HCT116 (cell line): ENCODE data around the gene NFE2L2. TPM values are rescaled to one million over a fixed set of nuclear protein-coding genes. Genes with fewer than 3 reads are reported as not detected.

ENCODE experiments used
- ATAC-seq: fragments of 200-7000 bp; cut with Tn5 transposase; 2 replicates; pipeline ENCODE4 v1.9.1; 2020; ENCODE audit warnings: mild to moderate bottlenecking, moderate library complexity
- BruUV-seq: library from RNA; stranded (reverse); fragments of 400-500 nt; replicated peaks from 2 replicates; lab custom pipeline; 2021; lab: Mats Ljungman, UMichigan
- CTCF ChIA-PET: fragments of 300-600 bp; sonication (Branson Sonifier 250); formaldehyde crosslinking; loops from one replicate; lab custom pipeline; 2021; ENCODE audit warnings: antibody characterized with exemption; lab: Charles Lee
- POLR2A ChIA-PET: fragments of 300-600, 350-600 bp; sonication (Branson Sonifier 250); formaldehyde crosslinking; loops from one replicate; lab custom pipeline; 2021; ENCODE audit warnings: antibody characterized with exemption; lab: Charles Lee
- RAD21 ChIA-PET, 2 experiments: fragments of 300-600 bp; sonication (Branson Sonifier 250); formaldehyde crosslinking; loops; one replicate each; lab custom pipeline; 2023; ENCODE audit warnings: low total read pairs in 2 of 2; ENCODE audit not compliant: uncharacterized antibody in 2 of 2, unreplicated experiment in 2 of 2, low non-redundant PET in 1 of 2; lab: Charles Lee
- DNase-seq: peaks from one replicate; pipeline ENCODE4 v3.0.0-alpha.2; 2010; ENCODE audit warnings: low read depth, low spot score
- H2AFZ ChIP-seq: fragments of 200-600 bp; shearing (Covaris generic), sonication (generic); 2 replicates; pipeline ENCODE4 v1.6.1; 2017; ENCODE audit warnings: low read depth, mixed run types, mixed read lengths, antibody characterized with exemption, low read length; ENCODE audit not compliant: poor library complexity, severe bottlenecking
- H3K27ac ChIP-seq: 2 replicates; pipeline ENCODE4 v1.5.1; 2012; ENCODE audit warnings: low read depth, low read length
- H3K27me3 ChIP-seq: fragments of 200-600 bp; sonication (generic); 2 replicates; pipeline ENCODE4 v1.6.1; 2016; ENCODE audit warnings: mixed run types, low read length, mixed read lengths; ENCODE audit not compliant: insufficient read depth
- H3K36me3 ChIP-seq, 2 experiments: fragments of 200-500 bp in 1 of 2; fragments of 200-600 bp in 1 of 2; sonication (Bioruptor generic) in 1 of 2; sonication (generic) in 1 of 2; 2 replicates each; pipeline versions ENCODE4 v1.5.1 to v1.6.1; 2014 to 2016; ENCODE audit warnings: low read length in 2 of 2, inconsistent platforms in 1 of 2, mixed read lengths in 1 of 2, mixed run types in 1 of 2; ENCODE audit not compliant: insufficient read depth in 2 of 2, control insufficient read depth in 1 of 2
- H3K4me1 ChIP-seq, 2 experiments: fragments of 200-600 bp in 1 of 2; sonication (generic) in 1 of 2; 2 replicates each; pipeline versions ENCODE4 v1.5.1 to v1.6.1; 2012 to 2017; ENCODE audit warnings: low read length in 2 of 2, inconsistent platforms in 1 of 2, mild to moderate bottlenecking in 1 of 2, mixed read lengths in 1 of 2, mixed run types in 1 of 2, moderate library complexity in 1 of 2; ENCODE audit not compliant: insufficient read depth in 2 of 2, control insufficient read depth in 1 of 2
- H3K4me2 ChIP-seq: fragments of 200-600 bp; sonication (generic); 2 replicates; pipeline ENCODE4 v1.6.1; 2017; ENCODE audit warnings: mixed run types, low read length, mixed read lengths
- H3K4me3 ChIP-seq, 2 experiments: fragments of 200-600 bp in 1 of 2; sonication (generic) in 1 of 2; replicated peaks in 1 of 2; 2 replicates each; pipeline ENCODE4 v1.5.1; 2011 to 2016; ENCODE audit warnings: low read length in 2 of 2, control low read depth in 1 of 2, low read depth in 1 of 2, mild to moderate bottlenecking in 1 of 2, mixed read lengths in 1 of 2, mixed run types in 1 of 2
- H3K79me2 ChIP-seq: fragments of 200-600 bp; sonication (generic); 2 replicates; pipeline ENCODE4 v1.6.1; 2017; ENCODE audit warnings: mild to moderate bottlenecking, mixed run types, low read length, moderate library complexity, mixed read lengths; ENCODE audit not compliant: insufficient read depth
- H3K9ac ChIP-seq: fragments of 200-600 bp; sonication (generic); 2 replicates; pipeline ENCODE4 v1.6.1; 2016; ENCODE audit warnings: low read length, mixed read lengths
- H3K9me2 ChIP-seq: fragments of 200-600 bp; sonication (generic), shearing (Covaris generic); 2 replicates; pipeline ENCODE4 v1.6.1; 2017; ENCODE audit warnings: mixed run types, mild to moderate bottlenecking, moderate library complexity; ENCODE audit not compliant: insufficient read depth
- H3K9me3 ChIP-seq, 2 experiments: fragments of 200-500 bp in 1 of 2; fragments of 200-600 bp in 1 of 2; sonication (Bioruptor generic) in 1 of 2; sonication (generic) in 1 of 2; 2 replicates each; pipeline ENCODE4 v1.6.1; 2014 to 2017; ENCODE audit warnings: low read length in 2 of 2, mixed read lengths in 2 of 2, inconsistent platforms in 1 of 2, low read depth in 1 of 2, mild to moderate bottlenecking in 1 of 2, mixed run types in 1 of 2, moderate library complexity in 1 of 2; ENCODE audit not compliant: control insufficient read depth in 1 of 2, insufficient read depth in 1 of 2
- H4K20me1 ChIP-seq: fragments of 200-600 bp; sonication (generic), shearing (Covaris generic); 2 replicates; pipeline ENCODE4 v1.6.1; 2017; ENCODE audit warnings: mixed run types, mild to moderate bottlenecking, moderate library complexity; ENCODE audit not compliant: insufficient read depth
- ATF3 ChIP-seq: IDR thresholded peaks from 2 replicates; pipeline ENCODE4 v1.6.1; 2012
- CEBPB ChIP-seq: IDR thresholded peaks from 2 replicates; pipeline ENCODE4 v1.6.1; 2012; ENCODE audit warnings: low read depth
- EGR1 ChIP-seq: IDR thresholded peaks from 2 replicates; pipeline ENCODE4 v1.6.1; 2012; ENCODE audit warnings: low read depth
- ELF1 ChIP-seq: IDR thresholded peaks from 2 replicates; pipeline ENCODE4 v1.6.1; 2012; ENCODE audit warnings: low read depth, borderline replicate concordance
- FOSL1 ChIP-seq: IDR thresholded peaks from 2 replicates; pipeline ENCODE4 v1.6.1; 2012; ENCODE audit warnings: low read depth
- RAD21 ChIP-seq: IDR thresholded peaks from 2 replicates; pipeline ENCODE4 v1.6.1; 2012; ENCODE audit warnings: low read depth, mild to moderate bottlenecking
- REST ChIP-seq: IDR thresholded peaks from 2 replicates; pipeline ENCODE4 v1.6.1; 2012; ENCODE audit warnings: low read depth
- intact Hi-C: fragments of 100-400 bp; cut with micrococcal nuclease; formaldehyde crosslinking; loops from 2 replicates; pipeline ENCODE4 v1.10.0; 2022
- total RNA-seq: library from RNA; stranded (reverse); gene quantifications from one replicate; pipeline ENCODE4 v1.2.1, GENCODE V29; 2021; ENCODE audit not compliant: unreplicated experiment
- TF ChIP-seq, protein P1 (sequence below), 3 experiments: fragments of 200-600 bp in 1 of 3; sonication (generic) in 1 of 3; IDR thresholded peaks in 2 of 3; conservative IDR thresholded peaks in 1 of 3; 2 replicates each; pipeline ENCODE4 v1.5.1; 2012 to 2017; ENCODE audit warnings: low read depth in 2 of 3, low read length in 2 of 3, antibody characterized with exemption in 1 of 3, borderline replicate concordance in 1 of 3, control low read depth in 1 of 3, mild to moderate bottlenecking in 1 of 3, mixed read lengths in 1 of 3, mixed run types in 1 of 3, moderate library complexity in 1 of 3; ENCODE audit not compliant: insufficient read depth in 1 of 3

NFE2L2 gene
- total RNA-seq, 1 experiment from 2014 or later = 106 TPM

DNA sequence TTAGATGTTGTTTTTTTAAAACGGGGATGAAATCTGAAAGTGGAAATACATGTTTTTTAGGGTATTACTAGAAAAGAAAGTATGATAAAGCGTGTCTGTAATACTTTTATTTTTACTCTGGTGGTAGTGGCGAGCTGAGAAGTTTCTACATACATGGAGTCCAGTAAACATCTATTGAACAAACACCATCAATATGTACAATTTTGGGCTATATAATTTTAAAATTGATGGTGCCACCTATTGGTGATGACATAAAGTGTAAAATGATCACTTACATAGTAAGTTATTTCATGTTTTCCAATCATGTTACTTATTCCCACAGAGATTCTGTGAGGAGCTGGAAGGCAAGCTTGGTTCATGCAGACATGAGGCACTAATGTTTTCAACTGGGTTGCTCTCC is 31.5 kb upstream of the NFE2L2 start:
- Histone ChIP-seq H3K4me3 (no peak overlapping the region), H3K27me3 (no peaks in the 10 kb centered on the region), H3K36me3 (no peaks in the 10 kb centered on the region), H4K20me1 (no peaks in the 10 kb centered on the region), H3K79me2 (no peaks in the 10 kb centered on the region), H3K27ac (no peak overlapping the region), H2AFZ (no peak overlapping the region), H3K9me2 (no peaks in the 10 kb centered on the region), H3K4me1 (no peaks in the 10 kb centered on the region), H3K9me3 (no peaks in the 10 kb centered on the region), H3K4me2 (no peak overlapping the region), H3K9ac (no peak overlapping the region)
- peak; percentile 72 for ATAC-seq
- DNase-seq = peak; percentile 13
- TF ChIP-seq, protein P1, sequence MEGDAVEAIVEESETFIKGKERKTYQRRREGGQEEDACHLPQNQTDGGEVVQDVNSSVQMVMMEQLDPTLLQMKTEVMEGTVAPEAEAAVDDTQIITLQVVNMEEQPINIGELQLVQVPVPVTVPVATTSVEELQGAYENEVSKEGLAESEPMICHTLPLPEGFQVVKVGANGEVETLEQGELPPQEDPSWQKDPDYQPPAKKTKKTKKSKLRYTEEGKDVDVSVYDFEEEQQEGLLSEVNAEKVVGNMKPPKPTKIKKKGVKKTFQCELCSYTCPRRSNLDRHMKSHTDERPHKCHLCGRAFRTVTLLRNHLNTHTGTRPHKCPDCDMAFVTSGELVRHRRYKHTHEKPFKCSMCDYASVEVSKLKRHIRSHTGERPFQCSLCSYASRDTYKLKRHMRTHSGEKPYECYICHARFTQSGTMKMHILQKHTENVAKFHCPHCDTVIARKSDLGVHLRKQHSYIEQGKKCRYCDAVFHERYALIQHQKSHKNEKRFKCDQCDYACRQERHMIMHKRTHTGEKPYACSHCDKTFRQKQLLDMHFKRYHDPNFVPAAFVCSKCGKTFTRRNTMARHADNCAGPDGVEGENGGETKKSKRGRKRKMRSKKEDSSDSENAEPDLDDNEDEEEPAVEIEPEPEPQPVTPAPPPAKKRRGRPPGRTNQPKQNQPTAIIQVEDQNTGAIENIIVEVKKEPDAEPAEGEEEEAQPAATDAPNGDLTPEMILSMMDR (IDR thresholded peaks at IDR 0.05 in 2 of 3, conservative IDR thresholded peaks at IDR 0.05 in 1 of 3; ENCODE audit: borderline replicate concordance in 1 of 3, insufficient read depth in 1 of 3, low read depth in 2 of 3, low read length in 2 of 3) = peak; percentile 10 to 58 (median 37); a peak in 3 of 6 replicates
- TF ChIP-seq EGR1 = no peak
- TF ChIP-seq RAD21 = peak; percentile 58
- CTCF ChIA-PET = interaction anchor here (0.7 to 1.9 kb wide), 5 partner anchors 17 to 147 kb away, joined by 3 to 12 read pairs (median 5); partner anchors contain the start of gene NFE2L2
- RAD21 ChIA-PET = no interaction called here
- POLR2A ChIA-PET = no interaction called here
- intact Hi-C loops = no loop called here
- BruUV-seq = no TSS peak

DNA sequence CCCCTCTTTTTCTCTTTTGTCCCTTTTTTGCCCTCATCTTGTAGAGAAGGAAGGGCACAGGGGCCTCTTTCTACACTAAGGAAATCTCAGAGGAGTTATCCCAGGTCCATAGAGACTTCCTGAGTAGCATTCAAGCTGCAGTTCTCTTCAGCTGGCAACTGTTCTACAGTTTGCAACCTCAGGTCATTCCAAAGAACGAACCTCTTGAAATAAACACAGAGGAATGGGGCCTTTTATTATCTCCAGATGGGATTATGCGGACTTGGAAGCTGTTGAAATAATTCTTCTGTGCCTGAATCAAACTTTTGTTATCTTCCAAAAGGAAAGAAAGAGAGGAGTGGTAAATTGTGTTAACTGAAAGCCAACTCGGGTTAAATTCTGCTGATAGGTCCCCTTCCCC is 31.0 kb upstream of the NFE2L2 start:
- Histone ChIP-seq H3K4me2 (no peak overlapping the region), H3K4me3 (no peak overlapping the region), H3K4me1 (no peaks in the 10 kb centered on the region), H3K9ac (no peak overlapping the region), H3K9me2 (no peaks in the 10 kb centered on the region), H4K20me1 (no peaks in the 10 kb centered on the region), H3K36me3 (no peaks in the 10 kb centered on the region), H3K9me3 (no peaks in the 10 kb centered on the region), H2AFZ (no peak overlapping the region), H3K27ac (no peak overlapping the region), H3K27me3 (no peaks in the 10 kb centered on the region), H3K79me2 (no peaks in the 10 kb centered on the region)
- BruUV-seq = no TSS peak
- RAD21 ChIA-PET = no interaction called here
- CTCF ChIA-PET = interaction anchor here (1.2 to 1.9 kb wide), 3 partner anchors 30 to 147 kb away, joined by 3 to 12 read pairs (median 10); partner anchors contain the start of gene NFE2L2
- ATAC-seq (no peak), DNase-seq (no peak)
- intact Hi-C loops = no loop called here
- POLR2A ChIA-PET = no interaction called here
- TF ChIP-seq ATF3 (no peak), REST (no peak), CEBPB (no peak), ELF1 (no peak), RAD21 (no peak), FOSL1 (no peak)
- TF ChIP-seq, protein P1 (IDR thresholded peaks at IDR 0.05 in 2 of 3, conservative IDR thresholded peaks at IDR 0.05 in 1 of 3; ENCODE audit: borderline replicate concordance in 1 of 3, insufficient read depth in 1 of 3, low read depth in 2 of 3, low read length in 2 of 3) = no peak
